Vagina (tissue), 2 donors: ENCODE measurements around the gene NUP210L.

Experiments used
- CTCF ChIP-seq, 3 experiments: fragments of 450-650 bp in 2 of 3; fragments of 200-600 bp in 1 of 3; sonication (generic) in 1 of 3; IDR thresholded peaks; one replicate each; pipeline ENCODE4 v1.5.1; 2017 to 2019; ENCODE audit warnings: antibody characterized with exemption in 3 of 3, mild to moderate bottlenecking in 2 of 3, moderate library complexity in 2 of 3
- POLR2A ChIP-seq, 2 donors: fragments of 450-650 bp; IDR thresholded peaks; one replicate each; pipeline ENCODE4 v1.6.1; 2017; ENCODE audit warnings: antibody characterized with exemption in 2 of 2, mild to moderate bottlenecking in 2 of 2, moderate library complexity in 2 of 2

GRCh38 chr1:153951801-153952200 is 203.1 kb downstream of the NUP210L start:
- TF ChIP-seq CTCF (IDR thresholded peaks at IDR 0.05) (no peak), POLR2A (IDR thresholded peaks at IDR 0.05) (no peak)
